GM18502 (cell line): ENCODE measurements around the gene MTFMT.
"Not testable (repeated sequence)": the region's sequence is repeated elsewhere in the genome, so short reads cannot be mapped to it uniquely, and the experiment has no call there.

Experiments
- ATAC-seq: cut with Tn5 transposase; IDR thresholded peaks from one replicate; pipeline ENCODE4 v1.9.1; 2021; ENCODE audit warnings: mild to moderate bottlenecking; ENCODE audit not compliant: unreplicated experiment, poor library complexity

Gene MTFMT

DNA sequence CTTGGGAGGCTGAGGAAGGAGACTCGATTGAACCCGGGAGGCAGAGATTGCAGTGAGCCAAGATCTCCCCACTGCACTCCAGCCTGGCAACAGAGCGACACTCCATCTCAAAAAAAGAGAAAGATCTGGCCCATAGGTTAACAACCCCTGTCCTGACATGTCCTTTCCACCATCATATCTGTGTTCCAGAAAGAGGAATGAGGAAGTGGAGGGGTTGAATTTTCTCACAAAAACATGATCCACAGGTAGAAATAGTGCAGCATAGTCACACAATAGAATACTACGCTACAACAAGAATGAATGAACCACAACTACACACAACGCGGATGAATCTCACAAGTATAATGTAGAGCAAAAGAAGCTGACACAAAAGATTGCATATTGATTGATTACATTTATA is 11.0 kb upstream of the MTFMT start:
- no peak for ATAC-seq

DNA sequence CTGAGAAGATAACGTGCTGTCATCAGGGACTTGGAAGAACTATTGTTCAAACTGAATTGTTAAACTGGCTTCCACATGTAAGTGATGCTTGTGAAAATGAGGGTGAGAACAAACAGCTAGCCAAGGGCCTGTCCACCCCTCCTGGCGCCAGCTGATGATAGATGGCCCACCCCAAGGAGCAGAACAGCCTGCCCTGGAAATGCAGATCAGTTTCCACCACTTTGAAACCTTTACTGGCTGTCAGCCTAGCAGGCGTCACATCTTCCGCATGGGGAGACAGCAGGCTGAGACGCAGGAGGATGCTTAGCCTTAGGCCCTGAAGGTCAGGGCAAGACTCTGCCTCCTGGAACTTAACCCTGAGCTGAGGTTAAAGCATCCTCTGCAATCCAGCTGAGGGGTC is 9.4 kb upstream of the MTFMT start:
- no peak for ATAC-seq

DNA sequence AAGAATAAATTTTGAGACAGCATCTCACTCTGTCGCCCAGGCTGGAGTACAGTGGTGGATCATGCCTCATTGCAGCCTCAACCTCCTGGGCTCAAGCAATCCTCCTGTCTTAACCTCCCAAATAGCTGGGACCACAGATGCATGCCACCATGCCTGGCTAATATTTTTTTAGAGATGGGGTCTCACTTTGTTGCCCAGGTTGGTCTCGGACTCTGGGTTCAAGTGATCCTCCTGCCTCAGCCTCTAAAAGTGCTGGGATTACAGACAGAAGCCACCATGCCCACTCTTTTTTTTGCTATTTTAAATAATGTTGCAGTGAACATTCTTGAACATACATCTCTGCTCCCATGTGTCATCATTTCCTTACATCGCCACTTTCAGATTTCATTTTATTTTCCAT is 9.0 kb upstream of the MTFMT start:
- ATAC-seq, result no peak

DNA sequence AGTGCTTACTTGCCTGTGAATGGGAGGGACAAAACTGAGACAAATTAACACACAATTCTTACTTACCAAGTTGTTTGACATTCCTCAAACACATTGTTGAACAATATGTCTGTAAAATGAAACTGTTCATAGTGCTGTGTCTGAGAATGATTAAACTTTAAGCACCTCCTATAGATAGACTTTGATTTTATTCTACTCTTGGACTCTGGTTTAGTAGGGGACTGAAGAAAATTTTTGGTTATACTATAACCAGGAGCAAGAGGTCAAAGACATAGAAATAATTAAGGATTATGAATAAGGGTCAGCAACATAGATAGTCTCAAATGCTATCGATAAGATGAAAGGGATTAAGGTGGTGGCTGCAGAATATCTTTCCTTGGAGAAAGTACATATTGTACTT is 7.9 kb upstream of the MTFMT start:
- ATAC-seq, result no peak

DNA sequence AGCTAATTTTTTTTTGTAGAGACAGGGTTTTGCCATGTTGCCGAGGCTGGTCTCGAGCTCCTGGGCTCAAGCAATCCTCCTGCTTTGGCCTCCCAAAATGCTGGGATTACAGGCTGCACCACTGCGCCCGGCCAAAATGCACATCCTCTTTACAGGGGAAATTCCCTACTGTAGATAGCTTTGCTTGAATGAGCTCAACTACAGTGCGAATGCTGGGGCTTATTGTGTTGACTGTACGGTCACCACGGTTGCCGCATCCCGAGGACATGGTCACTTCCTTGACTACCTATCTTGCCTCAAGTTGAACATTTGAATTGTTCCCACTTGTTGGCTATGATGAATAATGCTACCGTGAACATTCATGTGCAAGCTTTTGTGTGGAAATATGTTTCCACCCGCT is 5.3 kb upstream of the MTFMT start:
- ATAC-seq, result no peak

DNA sequence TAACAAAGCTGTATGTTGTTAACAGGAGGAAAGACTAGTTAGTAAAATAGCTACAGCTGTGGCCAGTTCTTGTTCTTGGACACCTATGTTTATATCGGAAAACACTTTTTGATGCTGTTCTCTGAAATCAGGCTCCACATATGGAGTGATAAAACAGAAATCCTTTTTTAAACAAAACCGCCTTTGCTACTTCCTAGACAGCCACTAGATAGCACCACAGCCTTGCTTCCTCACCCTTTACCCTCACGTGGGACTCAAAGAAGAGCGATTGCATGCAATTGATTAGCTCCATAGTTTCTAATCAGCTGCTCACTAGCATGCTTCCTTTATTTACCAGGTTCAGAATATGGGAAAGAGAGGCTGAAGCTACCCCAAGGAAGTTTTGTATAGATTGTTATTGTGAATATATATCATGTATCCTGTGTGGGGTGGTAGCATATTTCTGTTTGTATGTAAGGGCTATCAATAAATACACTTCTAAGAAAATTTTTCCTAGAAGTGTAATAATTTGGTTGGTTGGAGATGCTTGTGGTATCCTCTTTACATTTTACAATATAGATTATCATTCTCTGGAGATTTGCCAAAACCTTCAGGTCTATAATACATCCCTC is 4.3 kb upstream of the MTFMT start:
- ATAC-seq, result no peak

DNA sequence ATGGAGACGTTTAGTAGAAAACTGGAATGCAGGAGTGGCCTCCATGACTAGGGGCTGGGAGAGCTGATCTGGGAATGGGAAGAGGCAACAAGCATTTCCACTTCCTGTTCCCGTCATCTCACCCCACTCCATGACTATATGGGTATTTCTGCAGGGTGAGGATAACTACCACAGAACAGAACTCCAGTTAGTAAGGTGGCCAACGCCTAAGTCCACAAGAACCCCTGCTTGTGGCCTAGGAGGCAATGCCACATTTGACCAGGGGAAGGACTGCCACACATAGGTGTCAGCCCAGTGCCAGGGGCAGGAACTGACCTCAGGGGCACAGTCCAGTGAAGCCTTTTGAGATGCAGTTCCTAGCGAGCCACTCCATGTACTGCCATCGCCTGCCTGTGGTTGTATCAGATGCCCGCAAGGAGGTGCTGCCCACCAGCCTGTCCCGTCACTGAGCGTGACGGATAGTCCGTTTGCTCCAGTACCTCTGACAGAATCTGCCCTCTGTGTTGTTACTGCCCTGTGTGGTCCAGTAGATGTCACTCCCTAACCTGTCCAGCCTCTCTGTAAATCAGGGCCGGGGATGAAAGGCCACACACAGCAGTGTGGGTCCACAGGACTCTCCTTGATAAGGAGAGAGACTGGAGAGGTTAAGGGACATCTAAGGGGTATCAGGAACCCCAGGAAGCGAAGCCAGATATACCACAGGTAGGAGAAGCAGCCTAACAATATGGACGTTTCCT is 3.5 kb upstream of the MTFMT start:
- ATAC-seq, result no peak

DNA sequence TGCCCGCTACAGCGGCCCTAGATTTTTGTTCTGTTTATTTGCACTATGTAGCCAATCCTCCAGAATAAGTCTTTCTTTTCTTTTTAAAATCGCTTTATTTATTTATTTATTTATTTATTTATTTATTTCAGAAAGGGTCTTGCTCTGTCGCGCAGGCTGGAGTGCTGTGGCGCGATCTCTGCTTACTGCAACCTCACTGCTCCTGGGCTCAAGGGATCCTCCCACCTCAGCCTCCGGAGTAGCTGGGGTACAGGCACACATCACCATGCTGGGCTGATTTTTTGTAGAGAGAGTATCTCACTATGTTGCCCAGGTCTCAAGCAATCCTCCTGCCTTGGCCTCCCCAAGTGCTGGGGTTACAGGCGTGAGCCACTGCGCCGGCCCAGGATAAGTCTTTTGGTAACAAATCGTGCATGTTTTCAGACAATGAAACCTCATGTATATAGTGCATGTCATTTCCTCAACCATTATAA is 333 bp upstream of the MTFMT start:
- ATAC-seq, result no peak

DNA sequence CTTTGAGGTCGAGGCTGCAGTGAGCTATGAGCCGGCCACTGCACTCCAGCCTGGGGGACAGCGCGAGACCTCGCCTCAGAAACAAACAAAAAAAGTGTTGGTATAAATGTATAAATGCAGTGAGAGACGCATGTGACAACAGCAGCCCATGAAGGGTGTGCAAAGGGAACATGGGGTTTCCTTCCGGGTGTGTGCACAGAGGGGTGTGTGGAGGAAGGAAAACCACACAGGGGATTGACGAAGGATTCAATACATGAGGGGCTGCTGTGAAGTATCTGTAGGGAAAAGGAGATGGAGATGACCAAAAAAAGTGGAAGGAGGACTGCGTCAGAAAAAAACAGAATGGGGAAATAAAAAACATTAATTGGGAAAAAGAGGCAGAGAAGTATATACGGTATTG is 1.1 kb downstream of the MTFMT start:
- ATAC-seq, result no peak

DNA sequence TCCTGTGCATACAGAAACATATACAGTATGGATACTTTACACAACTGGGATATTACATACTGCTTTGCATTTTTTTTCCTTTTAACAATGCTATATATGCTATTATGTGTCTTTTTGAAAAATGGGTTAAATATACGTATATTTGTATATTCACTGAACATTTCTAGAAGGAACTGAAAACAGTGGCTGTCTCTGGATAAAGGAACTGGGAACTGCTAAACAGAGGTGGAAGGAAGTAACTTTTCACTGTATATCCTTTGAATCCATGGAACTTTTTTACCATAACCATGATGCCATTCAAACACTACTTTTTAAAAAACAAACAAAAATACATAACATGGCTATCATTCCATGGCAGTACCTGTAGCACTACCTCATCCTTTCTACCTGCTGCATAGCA is 1.8 kb downstream of the MTFMT start:
- ATAC-seq, result no peak

DNA sequence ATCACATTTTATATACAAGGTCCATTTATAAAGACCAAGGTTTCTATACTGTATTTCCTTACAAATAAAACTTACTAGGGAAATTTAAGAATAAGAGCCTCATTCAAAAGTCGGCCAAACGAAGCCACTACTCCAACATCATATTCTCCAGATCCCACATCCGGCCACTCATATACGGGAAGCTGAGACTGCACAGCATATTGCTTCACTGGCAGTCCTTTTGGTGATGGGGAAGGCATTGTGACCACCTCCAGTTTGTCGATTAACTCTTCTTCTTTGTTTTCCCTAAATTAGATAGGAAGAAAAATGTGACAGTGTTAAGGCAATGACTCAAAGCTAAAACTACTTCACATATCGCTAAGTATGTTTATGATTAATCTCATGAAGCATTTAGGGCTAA is 2.7 kb downstream of the MTFMT start:
- ATAC-seq, result no peak

DNA sequence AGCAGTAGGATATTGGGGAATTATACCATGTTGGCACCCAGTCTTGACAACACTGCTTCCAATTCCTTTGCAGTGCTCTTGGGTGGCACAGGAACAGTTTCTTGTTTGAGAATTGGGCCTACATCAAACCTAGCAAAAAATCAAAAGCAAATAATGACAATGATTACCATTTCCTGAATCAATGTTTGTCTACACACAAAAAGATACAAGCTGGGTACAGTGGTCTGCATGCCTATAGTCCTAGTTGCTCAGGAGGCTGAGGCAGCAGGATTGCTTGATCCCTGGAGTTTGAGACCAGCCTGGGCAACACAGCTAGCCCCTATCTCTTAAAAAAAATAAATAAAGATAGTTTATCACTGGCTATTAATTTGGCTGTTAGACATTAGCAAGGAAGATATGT is 8.0 kb downstream of the MTFMT start:
- no peak for ATAC-seq

DNA sequence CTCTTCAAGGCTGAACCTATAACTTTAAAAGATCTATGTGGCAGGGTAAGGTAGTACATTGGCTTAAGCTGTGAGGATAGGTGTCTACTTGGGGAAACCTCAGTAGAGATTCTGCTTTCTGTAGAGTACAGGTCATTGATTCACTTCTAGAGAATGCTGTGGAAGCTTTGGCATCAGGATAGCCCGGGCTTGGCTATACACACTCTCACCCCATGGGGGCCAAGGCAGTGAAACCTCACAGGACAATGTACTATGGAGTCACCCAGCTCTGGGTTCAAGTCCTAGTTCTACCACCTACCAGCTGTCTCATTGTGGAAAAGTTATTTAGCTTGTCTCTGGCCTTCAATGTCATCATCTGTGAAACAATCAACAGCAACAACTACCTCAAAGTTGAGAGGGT is 9.0 kb downstream of the MTFMT start:
- ATAC-seq, result no peak

DNA sequence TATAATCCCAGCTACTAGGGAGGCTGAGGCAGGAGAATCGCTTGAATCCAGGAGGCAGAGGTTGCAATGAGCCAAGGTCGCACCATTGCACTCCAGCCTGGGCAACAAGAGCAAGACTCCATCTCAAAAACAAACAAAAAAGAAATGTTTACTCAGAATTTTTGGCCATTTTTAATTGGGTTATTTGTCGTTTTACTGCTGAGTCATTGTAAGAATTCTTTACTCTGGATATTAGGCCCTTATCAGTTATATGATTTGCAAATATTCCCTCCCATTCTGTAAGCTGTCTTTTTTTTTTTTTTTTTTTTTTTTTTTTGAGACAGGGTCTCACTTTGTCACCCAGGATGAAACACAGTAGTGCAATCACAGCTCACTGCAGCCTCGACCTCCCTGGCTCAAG is 18.2 kb downstream of the MTFMT start:
- ATAC-seq, result not testable (repeated sequence)

DNA sequence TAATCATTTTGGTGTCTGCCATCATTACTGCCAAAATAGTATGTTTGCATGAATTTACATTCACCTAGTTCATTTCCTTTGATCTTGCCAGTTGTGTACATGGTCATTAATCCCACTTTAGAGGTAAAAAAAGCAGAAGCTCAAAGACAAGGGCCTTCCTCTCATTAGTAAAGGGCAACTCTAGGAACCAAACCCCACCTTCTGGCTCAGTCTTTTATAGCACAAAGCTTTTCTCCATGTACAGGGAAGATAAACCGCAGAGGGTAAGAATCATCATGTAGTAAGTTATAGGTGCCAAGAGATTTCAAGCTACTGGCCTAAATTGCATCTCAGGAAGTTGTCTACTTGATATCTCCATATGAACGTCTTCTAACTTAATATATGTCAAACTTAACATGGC is 20.5 kb downstream of the MTFMT start:
- no peak for ATAC-seq

DNA sequence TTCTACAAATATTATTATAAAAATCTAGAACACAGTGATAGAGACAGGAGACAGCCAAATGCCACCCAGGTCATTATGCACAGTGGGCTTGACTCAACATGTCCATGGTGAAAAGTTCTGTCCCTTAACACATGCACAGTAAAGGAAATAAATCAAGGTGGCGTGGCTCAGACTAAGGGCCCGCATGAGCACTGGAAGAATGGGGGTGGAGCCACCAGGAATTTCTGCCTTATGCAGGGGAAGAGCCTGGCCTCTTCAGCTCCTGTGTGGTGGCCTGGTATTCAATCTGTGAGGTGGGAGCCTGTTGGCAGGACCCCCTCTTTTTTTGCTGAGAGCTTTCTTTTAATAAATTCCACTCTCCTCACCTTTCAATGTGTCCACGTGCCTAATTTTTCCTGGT is 22.6 kb downstream of the MTFMT start:
- ATAC-seq, result no peak

DNA sequence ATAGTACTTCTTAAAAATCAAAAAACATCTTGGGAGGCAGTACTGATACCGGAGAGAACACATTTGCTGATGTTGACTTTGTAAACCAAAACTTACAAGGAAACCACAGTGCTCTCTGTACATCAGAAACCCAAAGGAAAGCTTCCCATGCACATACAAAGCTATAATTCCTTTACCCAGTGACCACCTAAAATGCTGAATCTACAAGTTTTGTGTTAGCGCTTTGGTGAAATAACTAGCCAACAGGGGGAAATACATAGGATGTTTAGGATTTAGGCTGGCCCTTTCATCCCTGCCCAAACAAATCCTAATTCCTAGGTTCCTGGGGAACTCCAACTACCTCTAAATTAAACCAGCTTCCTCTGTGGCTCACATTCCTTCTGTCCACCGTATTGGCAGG is 24.4 kb downstream of the MTFMT start:
- ATAC-seq, result no peak

DNA sequence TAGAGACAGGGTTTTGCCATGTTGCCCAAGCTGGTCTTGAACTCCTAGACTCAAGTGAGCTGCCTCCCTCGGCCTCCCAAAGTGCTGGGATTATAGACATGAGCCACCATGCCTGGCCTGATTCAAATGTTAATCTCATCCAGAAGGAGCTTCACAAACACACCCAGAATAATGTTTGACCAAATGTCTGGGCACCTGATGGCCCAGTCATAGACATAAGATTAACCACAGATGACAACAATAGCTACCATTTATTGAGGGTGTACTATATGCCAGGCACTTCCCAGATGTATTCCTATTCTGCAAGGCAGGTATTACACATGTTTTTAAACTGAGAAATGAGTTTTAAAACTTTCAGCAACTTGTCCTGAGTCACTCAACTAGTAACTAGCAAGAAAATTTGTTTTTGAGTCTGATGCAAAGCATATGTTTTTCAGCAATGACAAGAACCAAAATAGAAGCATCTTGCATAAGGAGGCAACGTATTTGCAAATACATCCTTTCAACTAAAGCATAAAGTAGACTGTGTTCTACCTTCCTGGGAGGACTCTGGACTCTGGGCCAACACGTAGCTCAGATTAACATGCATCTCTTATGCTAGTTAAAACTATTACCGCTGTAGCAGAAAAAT is 31.6 kb downstream of the MTFMT start:
- no peak for ATAC-seq

DNA sequence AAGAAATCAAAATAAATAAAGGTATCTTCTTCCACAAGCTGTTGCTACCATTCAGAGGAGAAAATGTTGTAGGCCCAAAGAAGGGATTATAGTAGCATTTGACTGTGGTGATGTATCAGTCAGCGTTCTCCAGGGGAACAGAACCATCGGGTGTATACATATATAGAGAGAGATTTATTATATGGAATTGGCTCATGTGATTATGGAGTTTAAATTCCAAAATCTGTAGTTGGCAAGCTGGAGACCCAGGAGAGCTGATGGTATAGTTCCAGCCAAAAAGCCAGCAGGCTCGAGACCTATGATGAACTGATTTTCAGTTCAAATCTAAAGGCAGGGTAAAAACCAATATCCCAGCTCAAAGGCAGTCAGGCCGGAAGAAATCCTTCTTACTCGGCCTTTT is 32.4 kb downstream of the MTFMT start:
- no peak for ATAC-seq

DNA sequence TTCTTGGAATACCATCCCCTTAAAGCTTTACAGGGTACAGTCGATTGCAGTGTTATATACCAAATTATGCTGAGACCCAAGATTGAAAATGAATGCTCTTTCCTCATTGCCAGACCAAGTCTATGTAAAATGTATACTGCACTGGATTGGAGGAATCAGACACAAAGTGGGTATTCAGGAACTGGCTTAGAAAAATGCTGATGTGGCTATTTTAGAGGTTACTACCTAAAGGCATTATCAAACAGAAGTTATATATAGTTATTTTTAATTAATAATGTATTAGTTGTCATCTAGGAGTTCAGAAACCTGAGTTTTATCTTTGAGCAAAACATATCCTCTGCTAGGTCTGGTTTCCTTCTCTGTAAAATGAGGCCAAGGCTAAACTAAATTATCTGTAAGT is 36.1 kb downstream of the MTFMT start:
- ATAC-seq, result no peak

DNA sequence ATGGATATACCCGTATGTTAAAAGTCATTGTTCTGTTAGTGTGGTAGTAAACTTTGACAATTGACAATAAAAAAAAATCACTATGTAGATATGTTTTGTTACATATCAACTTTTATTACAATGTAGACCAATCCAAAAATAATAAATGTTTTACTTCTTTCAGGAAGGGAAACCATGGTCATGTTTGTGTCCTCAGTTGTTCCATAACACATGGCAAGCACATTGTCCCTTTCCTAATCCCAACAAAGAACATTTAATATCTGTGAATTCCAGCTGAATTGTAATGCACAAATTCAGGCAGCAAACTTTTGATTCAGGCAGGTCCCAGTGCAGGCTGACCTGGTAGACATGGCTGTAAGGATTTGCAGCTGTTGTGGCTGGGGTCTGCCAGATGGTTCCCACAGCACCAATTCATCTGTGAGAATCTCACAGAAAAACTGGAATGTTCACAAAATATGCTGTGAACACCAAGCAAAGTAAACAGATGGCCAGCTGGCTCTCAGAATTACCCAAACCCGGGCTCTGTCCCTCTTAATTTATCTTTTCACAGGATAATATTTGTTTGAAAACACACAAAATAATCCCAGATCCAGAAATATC is 37.8 kb downstream of the MTFMT start:
- no peak for ATAC-seq

DNA sequence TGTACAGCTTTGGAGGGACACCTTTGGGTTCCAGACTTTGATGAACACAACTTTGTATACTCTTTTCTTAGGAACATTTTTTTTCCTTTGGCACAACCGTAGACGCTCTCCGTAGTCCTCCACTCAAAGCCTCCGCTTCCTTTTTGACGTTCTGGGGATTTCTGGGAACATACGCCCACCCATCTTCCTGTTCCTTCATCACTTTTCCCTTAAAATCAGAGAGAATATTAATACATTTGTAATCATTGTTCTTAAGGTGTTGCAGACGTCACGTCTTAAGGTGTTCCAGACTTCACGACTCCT is 39.3 kb downstream of the MTFMT start:
- no peak for ATAC-seq
